ENCODE measurements around the gene PRRT3. TPM values are rescaled to one million over a fixed set of nuclear protein-coding genes. Genes with fewer than 3 reads are reported as not detected.

PRRT3 gene
- total and polyA plus RNA-seq, 2 of the 13 experiments (the other 11 are each of a cell fraction or from before 2014, with no cell fraction given): 0.22 to 0.44 TPM

DNA sequence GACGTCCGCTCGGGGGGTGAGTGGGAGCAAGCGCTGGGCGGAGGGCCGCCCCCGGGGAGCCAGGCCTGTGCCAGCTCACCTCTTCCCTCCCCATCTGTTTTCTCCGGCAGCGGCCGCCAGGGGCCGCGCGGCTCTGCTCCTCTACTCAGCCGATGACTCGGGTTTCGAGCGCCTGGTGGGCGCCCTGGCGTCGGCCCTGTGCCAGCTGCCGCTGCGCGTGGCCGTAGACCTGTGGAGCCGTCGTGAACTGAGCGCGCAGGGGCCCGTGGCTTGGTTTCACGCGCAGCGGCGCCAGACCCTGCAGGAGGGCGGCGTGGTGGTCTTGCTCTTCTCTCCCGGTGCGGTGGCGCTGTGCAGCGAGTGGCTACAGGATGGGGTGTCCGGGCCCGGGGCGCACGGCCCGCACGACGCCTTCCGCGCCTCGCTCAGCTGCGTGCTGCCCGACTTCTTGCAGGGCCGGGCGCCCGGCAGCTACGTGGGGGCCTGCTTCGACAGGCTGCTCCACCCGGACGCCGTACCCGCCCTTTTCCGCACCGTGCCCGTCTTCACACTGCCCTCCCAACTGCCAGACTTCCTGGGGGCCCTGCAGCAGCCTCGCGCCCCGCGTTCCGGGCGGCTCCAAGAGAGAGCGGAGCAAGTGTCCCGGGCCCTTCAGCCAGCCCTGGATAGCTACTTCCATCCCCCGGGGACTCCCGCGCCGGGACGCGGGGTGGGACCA, 19.2 kb downstream of the PRRT3 start (continued):
- TF ChIP-seq, protein P1, sequence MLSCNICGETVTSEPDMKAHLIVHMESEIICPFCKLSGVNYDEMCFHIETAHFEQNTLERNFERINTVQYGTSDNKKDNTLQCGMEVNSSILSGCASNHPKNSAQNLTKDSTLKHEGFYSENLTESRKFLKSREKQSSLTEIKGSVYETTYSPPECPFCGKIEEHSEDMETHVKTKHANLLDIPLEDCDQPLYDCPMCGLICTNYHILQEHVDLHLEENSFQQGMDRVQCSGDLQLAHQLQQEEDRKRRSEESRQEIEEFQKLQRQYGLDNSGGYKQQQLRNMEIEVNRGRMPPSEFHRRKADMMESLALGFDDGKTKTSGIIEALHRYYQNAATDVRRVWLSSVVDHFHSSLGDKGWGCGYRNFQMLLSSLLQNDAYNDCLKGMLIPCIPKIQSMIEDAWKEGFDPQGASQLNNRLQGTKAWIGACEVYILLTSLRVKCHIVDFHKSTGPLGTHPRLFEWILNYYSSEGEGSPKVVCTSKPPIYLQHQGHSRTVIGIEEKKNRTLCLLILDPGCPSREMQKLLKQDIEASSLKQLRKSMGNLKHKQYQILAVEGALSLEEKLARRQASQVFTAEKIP (CRISPR knock-in tag; IDR thresholded peaks at IDR 0.05; ENCODE audit: borderline replicate concordance): no peak
- TF ChIP-seq, protein P2, sequence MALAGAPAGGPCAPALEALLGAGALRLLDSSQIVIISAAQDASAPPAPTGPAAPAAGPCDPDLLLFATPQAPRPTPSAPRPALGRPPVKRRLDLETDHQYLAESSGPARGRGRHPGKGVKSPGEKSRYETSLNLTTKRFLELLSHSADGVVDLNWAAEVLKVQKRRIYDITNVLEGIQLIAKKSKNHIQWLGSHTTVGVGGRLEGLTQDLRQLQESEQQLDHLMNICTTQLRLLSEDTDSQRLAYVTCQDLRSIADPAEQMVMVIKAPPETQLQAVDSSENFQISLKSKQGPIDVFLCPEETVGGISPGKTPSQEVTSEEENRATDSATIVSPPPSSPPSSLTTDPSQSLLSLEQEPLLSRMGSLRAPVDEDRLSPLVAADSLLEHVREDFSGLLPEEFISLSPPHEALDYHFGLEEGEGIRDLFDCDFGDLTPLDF (CRISPR knock-in tag; IDR thresholded peaks at IDR 0.05): no peak
- TF ChIP-seq ZFP36L2 (CRISPR knock-in tag; IDR thresholded peaks at IDR 0.05) (no peak), SNAPC2 (CRISPR knock-in tag; IDR thresholded peaks at IDR 0.05) (no peak), CBX2 (IDR thresholded peaks at IDR 0.05; ENCODE audit: low read depth, low read length) (no peak), CBX2 (CRISPR knock-in tag; IDR thresholded peaks at IDR 0.05; ENCODE audit: low read depth) (no peak), SRSF9 (IDR thresholded peaks at IDR 0.05; ENCODE audit: borderline replicate concordance, insufficient read depth, low read depth, low read length, poor library complexity, severe bottlenecking) (no peak), NR2C2 (CRISPR knock-in tag; IDR thresholded peaks at IDR 0.05; ENCODE audit: borderline replicate concordance) (0 out of 2 replicates have a peak, but pooled peaks have one; percentile 18), ARNT2 (CRISPR knock-in tag; IDR thresholded peaks at IDR 0.05; ENCODE audit: low read depth) (peak; percentile 81), ELF3 (CRISPR knock-in tag; IDR thresholded peaks at IDR 0.05) (0 out of 2 replicates have a peak, but pooled peaks have one; percentile 17), ZZZ3 (CRISPR knock-in tag; IDR thresholded peaks at IDR 0.05; ENCODE audit: borderline replicate concordance) (no peak), NFE2L1 (CRISPR knock-in tag; IDR thresholded peaks at IDR 0.05; ENCODE audit: borderline replicate concordance) (no peak), MED8 (CRISPR knock-in tag; IDR thresholded peaks at IDR 0.05; ENCODE audit: insufficient replicate concordance) (peak; percentile 44), ZNF556 (CRISPR knock-in tag; IDR thresholded peaks at IDR 0.05; ENCODE audit: borderline replicate concordance) (no peak; the same call in 1 of the 2 replicates), ZNF335 (CRISPR knock-in tag; IDR thresholded peaks at IDR 0.05) (no peak)
- TF ChIP-seq, protein P3, sequence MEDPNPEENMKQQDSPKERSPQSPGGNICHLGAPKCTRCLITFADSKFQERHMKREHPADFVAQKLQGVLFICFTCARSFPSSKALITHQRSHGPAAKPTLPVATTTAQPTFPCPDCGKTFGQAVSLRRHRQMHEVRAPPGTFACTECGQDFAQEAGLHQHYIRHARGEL (CRISPR knock-in tag; IDR thresholded peaks at IDR 0.05): peak; percentile 86
- TF ChIP-seq, protein P4, sequence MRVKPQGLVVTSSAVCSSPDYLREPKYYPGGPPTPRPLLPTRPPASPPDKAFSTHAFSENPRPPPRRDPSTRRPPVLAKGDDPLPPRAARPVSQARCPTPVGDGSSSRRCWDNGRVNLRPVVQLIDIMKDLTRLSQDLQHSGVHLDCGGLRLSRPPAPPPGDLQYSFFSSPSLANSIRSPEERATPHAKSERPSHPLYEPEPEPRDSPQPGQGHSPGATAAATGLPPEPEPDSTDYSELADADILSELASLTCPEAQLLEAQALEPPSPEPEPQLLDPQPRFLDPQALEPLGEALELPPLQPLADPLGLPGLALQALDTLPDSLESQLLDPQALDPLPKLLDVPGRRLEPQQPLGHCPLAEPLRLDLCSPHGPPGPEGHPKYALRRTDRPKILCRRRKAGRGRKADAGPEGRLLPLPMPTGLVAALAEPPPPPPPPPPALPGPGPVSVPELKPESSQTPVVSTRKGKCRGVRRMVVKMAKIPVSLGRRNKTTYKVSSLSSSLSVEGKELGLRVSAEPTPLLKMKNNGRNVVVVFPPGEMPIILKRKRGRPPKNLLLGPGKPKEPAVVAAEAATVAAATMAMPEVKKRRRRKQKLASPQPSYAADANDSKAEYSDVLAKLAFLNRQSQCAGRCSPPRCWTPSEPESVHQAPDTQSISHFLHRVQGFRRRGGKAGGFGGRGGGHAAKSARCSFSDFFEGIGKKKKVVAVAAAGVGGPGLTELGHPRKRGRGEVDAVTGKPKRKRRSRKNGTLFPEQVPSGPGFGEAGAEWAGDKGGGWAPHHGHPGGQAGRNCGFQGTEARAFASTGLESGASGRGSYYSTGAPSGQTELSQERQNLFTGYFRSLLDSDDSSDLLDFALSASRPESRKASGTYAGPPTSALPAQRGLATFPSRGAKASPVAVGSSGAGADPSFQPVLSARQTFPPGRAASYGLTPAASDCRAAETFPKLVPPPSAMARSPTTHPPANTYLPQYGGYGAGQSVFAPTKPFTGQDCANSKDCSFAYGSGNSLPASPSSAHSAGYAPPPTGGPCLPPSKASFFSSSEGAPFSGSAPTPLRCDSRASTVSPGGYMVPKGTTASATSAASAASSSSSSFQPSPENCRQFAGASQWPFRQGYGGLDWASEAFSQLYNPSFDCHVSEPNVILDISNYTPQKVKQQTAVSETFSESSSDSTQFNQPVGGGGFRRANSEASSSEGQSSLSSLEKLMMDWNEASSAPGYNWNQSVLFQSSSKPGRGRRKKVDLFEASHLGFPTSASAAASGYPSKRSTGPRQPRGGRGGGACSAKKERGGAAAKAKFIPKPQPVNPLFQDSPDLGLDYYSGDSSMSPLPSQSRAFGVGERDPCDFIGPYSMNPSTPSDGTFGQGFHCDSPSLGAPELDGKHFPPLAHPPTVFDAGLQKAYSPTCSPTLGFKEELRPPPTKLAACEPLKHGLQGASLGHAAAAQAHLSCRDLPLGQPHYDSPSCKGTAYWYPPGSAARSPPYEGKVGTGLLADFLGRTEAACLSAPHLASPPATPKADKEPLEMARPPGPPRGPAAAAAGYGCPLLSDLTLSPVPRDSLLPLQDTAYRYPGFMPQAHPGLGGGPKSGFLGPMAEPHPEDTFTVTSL (CRISPR knock-in tag; IDR thresholded peaks at IDR 0.05; ENCODE audit: borderline replicate concordance): peak; percentile 32; the same call in 1 of the 2 replicates
- TF ChIP-seq, protein P5, sequence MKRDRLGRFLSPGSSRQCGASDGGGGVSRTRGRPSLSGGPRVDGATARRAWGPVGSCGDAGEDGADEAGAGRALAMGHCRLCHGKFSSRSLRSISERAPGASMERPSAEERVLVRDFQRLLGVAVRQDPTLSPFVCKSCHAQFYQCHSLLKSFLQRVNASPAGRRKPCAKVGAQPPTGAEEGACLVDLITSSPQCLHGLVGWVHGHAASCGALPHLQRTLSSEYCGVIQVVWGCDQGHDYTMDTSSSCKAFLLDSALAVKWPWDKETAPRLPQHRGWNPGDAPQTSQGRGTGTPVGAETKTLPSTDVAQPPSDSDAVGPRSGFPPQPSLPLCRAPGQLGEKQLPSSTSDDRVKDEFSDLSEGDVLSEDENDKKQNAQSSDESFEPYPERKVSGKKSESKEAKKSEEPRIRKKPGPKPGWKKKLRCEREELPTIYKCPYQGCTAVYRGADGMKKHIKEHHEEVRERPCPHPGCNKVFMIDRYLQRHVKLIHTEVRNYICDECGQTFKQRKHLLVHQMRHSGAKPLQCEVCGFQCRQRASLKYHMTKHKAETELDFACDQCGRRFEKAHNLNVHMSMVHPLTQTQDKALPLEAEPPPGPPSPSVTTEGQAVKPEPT (CRISPR knock-in tag; IDR thresholded peaks at IDR 0.05; ENCODE audit: low read depth): 0 out of 2 replicates have a peak, but pooled peaks have one; percentile 49

Measured in HepG2 (cell line).